ENCODE results near the gene ILF3.

GRCh38 chr19:10690341-10690781 lies 36.2 kb downstream of the ILF3 start:
- TF ChIP-seq, protein P1, sequence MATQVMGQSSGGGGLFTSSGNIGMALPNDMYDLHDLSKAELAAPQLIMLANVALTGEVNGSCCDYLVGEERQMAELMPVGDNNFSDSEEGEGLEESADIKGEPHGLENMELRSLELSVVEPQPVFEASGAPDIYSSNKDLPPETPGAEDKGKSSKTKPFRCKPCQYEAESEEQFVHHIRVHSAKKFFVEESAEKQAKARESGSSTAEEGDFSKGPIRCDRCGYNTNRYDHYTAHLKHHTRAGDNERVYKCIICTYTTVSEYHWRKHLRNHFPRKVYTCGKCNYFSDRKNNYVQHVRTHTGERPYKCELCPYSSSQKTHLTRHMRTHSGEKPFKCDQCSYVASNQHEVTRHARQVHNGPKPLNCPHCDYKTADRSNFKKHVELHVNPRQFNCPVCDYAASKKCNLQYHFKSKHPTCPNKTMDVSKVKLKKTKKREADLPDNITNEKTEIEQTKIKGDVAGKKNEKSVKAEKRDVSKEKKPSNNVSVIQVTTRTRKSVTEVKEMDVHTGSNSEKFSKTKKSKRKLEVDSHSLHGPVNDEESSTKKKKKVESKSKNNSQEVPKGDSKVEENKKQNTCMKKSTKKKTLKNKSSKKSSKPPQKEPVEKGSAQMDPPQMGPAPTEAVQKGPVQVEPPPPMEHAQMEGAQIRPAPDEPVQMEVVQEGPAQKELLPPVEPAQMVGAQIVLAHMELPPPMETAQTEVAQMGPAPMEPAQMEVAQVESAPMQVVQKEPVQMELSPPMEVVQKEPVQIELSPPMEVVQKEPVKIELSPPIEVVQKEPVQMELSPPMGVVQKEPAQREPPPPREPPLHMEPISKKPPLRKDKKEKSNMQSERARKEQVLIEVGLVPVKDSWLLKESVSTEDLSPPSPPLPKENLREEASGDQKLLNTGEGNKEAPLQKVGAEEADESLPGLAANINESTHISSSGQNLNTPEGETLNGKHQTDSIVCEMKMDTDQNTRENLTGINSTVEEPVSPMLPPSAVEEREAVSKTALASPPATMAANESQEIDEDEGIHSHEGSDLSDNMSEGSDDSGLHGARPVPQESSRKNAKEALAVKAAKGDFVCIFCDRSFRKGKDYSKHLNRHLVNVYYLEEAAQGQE (IDR thresholded peaks at IDR 0.05; ENCODE audit: low read depth, low read length) = no peak
- no peak for TF ChIP-seq MTA2 (IDR thresholded peaks at IDR 0.05; ENCODE audit: low read depth)
